GM18519 (cell line): ENCODE measurements around the gene EMP2.
"Not testable (repeated sequence)": the region's sequence is repeated elsewhere in the genome, so short reads cannot be mapped to it uniquely, and the experiment has no call there.

Experiments
- ATAC-seq: cut with Tn5 transposase; IDR thresholded peaks from one replicate; pipeline ENCODE4 v1.9.1; 2021; ENCODE audit warnings: mild to moderate bottlenecking, moderate library complexity; ENCODE audit not compliant: unreplicated experiment, low FRiP score

EMP2 gene

DNA sequence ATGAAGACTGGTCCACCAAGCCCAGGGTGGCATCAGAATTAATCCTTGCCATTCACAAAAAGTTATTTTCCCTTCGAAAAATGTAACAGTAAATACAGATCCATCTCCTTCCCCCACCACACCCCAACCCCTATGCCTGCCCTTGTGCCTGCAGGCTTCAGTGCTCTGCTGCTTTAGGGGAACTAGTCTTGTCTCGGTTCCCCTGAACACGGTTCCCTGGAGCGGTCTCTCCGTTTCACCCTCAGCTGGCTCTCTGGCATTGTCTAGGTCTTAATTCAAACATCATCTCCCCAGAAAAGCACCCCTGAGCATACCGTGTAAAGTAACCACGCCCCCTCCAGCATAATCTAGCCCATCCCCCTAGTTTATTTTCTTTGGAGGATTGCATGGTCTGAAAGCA, 25.8 kb downstream of the EMP2 start:
- no peak for ATAC-seq

DNA sequence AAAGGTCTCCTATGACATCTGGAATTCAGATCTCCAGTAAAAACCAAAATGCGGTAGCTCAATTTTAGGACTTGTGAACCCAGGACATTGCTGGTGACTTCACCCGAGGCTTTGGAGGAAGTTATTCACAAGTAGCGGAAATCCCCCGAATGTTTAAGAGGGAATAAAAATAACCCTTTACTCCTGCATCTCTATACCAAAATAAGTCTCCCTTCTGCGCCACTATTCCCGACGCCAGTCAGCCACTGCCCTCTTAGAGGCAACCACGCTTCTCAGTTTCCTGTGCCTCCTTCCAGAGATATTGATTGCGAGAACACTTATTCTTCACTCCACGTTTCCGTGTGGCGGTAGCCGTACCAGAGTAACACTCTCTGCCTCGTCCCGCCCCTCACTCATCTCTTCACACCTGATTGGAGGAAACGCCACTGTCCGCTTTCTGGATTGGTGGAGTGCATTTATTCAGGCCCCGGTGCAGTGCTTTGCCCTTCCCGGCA, 27.4 kb downstream of the EMP2 start:
- ATAC-seq = peak; percentile 86

DNA sequence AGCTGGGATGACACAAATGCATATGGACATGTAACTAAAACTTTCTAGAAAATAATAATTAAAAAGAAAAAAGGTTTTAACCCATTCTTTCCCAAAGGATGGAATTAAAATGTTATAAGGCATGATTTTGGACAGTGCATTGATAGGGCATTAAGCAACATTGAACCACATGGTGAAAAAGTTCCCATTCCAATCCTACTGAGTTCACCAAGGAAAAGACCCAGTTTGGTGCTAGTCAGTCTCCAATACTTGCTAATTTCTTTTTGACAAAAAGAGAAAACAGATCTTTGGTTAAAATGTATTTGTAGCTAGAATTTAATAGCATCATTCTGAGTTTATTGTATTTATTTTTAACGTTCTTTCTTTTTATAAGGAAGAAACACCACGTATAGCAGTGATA, 28.1 kb downstream of the EMP2 start:
- ATAC-seq = no peak

DNA sequence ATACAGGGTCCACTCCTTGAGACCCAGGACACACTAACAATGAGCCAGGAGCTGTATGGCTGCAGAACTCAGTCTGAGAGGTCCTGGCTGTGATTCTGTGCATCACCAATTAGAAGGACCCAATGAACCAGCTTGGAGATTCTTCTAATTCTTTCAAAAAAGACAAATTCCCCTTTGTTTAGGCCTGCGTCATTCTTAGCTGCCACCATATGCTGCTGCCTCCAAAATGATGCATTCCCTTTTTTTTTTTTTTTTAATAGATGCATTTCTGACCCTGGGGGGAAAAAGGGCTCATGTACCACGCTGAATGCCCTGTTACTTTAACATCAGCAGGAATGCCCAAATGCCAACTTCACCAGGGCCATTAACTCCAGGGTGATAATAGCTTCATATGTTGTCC, 28.5 kb downstream of the EMP2 start:
- ATAC-seq = no peak

DNA sequence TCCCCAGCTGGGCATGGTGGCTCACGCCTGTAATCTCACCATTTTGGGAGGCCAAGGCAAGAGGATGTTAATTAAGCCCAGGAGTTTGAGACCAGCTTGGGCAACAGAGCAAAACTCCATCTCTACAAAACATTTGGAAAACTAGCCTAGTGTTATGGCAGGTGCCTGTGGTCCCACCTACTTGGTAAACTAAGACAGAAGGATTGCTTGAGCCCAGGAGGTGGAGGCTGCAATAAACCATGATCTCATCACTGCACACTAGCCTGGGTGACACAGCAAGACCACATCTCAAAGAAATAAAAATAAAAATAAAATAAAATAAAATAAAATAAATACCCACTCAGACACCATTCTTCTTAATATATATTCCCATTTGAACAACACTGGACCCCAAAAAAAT, 32.0 kb downstream of the EMP2 start:
- ATAC-seq = no peak

DNA sequence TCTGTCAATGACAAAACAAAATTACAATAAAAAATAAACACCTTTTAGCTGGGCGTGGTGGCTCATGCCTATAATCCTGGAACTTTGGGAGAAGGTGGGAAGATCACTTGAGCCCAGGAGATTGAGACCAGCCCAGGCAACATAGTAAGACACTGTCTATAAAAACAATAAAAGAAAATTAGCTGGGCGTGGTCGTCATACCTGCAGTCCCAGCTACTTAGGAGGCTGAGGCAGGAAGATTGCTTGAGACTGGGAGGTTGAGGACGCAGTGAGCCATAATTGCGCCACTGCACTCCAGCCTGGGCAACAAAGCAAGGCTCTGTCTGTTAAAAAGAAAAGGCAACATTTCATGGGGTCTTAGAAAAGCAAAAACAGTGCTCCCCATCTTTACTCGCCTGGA, 32.7 kb downstream of the EMP2 start:
- ATAC-seq = no peak

DNA sequence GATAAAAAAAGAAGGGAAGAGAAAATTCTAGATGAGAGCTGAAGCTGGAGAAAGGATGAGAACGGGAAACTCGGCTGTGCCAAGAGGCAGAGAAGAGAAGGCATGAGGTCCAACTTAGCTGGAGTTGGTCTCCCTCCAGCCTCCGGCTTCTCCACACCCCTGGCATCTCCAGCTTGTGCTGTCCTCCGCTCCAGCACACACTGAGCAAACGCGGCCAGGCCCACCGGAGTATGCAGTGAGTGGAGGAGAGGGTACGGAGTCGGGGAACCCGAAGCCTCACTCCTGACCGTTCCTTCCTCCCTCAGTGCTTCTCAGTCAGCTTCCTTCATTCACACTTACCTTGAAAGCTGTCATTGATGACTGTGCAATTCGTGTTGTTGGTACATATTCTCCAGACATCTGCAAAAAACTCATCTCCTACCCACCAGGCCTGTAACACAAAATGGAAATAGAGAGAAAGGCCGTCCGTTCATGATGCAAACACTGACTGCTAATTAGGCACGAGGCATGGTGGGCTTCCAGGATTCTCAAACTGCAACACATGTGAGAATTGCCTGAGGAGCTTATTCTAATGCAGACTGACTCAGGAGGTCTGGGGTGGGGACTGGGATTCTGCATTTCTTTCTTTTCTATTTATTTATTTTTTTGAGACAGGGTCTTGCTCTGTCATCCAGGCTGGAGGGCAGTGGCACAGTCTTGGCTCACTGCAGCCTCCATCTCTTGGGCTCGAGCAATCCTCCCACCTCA, 37.0 kb downstream of the EMP2 start:
- no peak for ATAC-seq

DNA sequence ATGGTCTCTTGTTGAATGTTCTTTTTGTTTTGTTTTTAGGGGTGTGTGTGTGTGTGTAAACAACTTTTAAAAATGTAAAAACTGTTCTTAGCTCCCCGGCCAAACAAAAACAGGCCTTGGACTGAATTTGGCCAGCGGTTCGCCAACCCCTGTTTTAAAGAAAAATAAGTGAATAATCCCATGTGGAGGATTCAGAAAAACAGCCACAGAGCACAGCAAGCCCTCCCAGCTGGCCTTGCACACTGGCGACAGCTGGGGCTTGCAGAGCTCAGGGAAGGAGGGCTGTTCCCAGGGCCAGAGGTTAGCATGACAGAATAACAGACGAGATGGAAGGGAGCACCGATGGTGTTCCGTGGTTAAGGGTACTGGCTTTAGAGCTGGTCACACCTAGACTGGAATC, 39.0 kb downstream of the EMP2 start:
- no peak for ATAC-seq

DNA sequence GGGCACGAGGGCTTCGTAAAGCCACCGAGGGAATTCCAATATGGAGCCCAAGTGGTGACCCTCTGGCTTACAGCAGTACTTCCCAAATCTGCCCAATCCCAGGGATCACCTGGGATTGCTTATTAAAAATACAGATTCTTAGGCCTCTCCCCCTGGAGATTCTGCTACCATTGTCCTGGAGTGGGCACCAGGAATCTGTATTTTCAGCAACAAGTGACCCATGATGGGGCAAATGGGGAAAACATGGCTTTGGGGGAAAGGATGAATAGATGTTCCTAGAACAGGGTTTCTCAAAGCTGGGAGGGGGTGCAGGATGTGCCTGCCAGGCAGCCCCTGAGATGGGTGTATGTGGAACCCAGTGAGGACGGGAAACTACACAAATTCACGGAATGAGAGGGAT, 40.6 kb downstream of the EMP2 start:
- no peak for ATAC-seq

DNA sequence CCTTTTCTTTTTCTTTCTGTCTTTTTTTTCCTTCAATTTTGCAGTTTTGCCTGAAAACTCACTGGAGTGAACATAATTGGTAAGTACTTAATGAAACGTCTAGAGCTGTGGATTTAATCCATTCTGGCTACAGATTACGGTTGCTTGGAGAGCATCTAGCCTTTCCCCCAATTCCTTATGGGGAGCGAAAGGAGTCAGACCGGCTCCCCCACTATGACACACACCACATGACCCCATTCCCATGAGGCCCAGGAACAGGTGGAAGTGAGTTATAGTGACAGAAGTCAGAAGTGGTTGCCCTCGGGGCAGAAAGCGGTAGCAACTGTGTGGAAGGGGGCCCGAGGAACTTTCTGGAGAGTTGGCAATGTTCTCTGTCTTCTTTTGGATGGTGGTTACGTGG, 41.2 kb downstream of the EMP2 start:
- ATAC-seq = no peak

DNA sequence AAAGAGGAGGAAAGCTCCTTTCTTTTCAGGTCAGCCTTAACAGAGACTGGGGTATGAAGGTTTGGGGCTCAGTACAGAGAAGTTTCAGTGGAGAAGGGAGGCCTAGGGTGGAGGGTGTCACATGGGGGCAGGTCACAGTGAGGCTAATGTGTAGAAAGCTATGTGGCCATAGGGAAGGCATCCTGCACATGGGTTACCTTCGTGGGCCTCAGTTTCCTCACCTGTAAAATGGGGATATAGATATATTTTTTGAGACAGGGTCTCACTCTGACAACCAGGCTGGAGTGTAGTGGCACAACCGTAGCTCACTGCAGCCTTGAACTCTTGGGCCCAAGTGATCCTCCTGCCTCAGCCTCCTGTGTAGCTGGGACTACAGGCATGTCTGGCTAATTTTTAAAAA, 41.8 kb downstream of the EMP2 start:
- ATAC-seq = no peak

DNA sequence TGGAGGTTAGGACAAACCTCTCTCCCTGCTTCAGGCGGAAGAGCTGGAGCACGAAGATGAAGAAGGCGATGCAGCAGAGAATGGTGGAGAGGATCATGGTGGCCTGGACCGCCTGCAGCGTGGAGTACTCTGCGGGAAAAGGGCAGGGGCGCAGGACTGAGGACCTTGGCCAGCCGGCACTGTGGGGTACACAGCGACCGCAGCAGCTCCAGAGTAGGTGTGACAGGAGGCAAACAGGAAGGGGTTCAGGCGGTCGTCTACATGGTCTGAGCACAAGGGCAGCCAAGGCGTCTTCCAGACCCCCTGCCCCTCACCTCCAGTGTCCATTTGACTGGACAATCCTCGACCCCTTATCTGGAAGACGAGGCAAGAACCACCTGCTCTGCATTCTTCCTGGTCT, 42.5 kb downstream of the EMP2 start:
- no peak for ATAC-seq

DNA sequence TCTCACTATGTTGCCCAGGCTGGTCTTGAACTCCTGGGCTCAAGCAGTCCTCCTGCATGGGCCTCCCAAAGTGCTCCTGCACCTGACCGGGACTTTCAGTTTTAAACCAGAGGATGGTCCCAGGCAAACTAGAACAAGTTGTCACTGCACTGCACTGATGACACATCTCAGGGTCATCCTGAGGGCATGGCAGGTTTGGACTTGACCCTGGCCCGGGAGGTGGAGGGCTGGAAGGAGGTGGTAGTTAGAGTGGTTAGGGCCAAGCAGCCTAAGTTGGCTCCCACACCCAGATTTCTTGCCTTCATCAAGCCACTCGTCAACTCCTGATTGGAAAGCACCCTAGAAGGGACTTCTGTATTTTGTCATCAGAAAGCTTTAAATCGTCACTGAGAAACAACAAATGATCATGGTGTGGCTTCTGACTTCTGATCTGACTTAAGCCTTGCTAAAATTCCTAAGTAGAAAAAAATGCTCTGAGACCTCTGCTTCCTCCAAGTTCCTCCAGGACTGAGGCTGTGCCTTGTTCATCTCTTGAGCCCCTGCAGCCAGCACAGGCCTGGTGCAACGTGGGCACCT, 43.5 kb downstream of the EMP2 start:
- no peak for ATAC-seq

DNA sequence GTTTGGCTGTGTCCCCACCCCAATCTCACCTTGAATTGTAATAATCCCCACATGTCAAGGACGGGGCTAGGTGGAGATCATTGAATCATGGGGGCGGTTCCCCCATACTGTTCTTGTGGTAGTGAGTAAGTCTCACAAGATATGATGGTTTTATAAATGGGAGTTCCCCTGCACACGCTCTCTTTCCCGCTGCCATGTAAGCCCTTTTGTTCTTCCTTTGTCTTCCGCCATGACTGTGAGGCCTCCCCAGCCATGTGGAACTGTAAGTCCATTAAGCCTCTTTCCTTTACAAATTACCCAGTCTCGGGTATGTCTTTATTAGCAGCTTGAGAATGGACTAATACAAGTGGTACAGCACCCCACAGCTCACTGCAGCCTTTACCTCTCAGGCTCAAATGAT, 44.1 kb downstream of the EMP2 start:
- ATAC-seq = not testable (repeated sequence)

DNA sequence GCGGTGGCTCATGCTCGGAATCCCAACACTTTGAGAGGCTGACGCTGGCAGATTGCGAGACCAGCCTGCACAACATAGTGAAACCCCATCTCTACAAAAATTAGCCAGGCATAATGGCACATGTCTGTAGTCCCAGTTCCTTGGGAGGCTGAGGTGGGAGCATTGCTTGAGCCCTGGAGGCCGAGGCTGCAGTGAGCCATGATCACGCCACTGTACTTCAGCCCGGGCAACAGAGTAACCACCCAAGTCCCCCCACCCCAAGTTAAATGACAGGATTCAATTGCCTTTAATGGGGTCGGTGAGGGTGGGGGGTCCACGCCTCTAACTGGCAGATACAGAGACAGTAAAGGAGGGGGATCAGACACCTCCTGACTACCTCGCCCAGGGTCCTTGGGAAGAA, 44.9 kb downstream of the EMP2 start:
- ATAC-seq = no peak

DNA sequence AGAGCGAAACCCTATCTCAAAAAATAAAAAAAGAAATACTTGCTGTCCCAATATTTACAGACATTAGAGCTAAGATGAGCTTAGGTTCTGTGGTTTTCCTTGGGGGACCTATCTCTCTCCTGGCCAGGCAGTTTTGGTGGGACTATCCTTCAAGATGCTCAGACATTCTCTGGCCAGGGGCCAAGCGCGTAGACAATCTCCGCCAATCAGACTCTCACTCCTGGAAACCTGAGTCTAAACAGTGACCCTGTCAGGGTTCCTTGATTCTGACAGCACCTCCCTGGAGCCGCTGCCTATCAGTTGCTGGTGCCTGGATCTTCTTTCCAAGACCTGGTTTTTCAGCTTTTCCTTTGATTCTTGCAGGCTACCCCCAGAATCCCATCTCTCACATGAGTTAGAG, 45.6 kb downstream of the EMP2 start:
- ATAC-seq = no peak

DNA sequence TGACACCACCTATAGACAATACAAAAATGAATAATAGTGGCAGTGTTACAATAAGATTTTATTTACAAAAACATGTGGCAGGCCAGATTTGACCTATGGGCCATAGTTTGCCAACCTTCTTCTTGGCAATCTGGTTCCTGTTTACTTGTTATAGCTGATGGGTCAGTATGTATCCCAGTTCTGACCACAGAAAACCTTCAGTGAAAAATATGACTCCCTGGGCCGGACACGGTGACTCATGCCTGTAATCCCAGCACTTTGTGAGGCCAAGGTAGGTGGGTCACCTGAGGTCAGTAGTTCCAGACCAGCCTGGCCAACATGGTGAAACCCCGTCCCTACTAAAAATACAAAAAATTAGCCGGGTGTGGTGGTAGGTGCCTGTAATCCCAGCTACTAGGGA, 46.8 kb downstream of the EMP2 start:
- ATAC-seq = not testable (repeated sequence)

DNA sequence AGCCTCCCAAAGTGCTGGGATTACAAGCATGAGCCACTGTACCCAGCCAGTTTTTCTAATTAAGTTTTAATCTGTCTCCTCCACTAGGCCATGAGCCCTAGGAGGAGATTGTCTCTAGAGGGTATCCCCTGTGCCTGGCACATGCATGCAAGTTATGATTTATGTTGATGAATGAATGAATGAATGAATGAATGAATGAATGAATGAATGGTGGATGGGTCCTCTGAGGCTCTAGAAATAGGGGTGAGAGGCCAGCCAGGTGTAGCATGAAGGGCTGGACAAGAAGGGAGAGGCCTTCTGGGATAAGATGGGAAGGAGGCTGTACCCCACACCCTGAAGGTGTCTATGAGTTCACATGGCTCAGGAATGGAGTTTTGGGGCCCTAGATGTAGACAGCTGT, 48.8 kb downstream of the EMP2 start:
- ATAC-seq = no peak

DNA sequence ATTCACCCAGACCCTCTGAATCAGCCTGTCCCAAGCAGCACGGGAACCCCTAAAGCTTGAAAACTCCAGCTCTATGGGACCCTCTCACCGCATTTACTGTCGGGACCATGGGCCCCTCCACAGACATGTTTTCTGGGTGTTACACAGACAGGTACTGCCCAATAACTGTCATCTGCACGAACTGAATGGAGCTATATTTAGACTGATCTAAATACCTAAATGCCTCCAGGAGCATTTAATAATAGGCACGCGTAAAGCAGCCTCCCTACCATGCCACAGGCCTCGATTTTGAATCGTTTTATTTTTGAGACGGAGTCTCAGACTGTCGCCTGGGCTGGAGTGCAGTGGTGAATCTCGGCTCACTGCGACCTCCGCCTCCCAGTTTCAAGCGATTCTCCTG, 49.7 kb downstream of the EMP2 start:
- ATAC-seq = no peak

DNA sequence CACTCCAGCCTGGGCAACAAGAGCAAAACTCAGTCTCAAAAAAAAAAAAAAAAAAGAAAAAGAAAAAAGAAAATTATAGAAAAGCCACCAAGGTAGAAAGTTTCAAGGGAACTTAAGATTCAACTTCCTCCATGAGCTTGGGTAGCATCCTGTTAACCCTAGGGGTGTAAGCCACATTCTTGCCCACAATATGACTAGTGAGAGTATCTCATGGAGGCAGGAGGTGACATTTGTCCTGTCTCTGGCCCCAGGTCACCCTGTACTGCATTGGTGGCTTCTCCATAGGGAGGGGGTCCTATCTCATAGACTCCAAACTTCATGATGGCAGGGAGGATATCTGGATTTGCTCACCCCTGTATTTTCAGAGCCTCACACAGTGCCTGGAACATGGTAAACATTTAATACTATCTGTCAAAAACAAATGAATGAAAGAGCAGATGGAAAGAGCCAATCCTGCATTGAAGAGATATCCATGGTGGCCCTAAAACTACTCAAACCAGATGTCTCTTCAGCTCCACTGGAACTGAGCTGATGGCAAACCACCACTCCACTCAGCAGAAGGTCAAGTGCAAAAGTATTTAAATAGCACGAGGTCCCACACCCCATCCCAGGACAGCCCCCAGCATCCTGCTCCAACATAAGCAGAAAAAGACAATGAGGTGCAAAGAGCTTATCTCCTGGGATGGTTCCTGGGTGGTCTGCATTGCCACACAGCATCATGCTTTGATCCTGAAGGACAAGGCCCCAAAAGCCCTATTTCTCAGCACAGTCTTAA, 50.3 kb downstream of the EMP2 start:
- no peak for ATAC-seq

DNA sequence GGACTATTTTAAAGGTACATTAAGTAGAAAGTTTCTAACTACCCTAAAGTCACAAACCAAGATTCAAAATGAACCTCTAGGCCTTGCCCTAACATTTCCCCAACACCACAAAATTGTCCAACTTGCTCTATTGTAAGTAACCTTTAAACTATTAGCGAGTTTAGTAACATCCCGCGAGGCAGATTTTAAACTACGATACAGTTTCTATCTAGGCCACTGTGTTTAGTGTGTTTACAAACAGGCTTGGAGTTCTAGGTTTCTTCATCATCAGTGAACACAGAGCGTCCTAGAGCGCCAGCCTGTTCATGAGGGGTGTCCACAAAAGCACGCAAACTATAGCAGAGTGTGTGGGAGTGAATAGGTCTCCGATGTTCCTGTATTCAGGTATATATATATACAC, 51.8 kb downstream of the EMP2 start:
- no peak for ATAC-seq

DNA sequence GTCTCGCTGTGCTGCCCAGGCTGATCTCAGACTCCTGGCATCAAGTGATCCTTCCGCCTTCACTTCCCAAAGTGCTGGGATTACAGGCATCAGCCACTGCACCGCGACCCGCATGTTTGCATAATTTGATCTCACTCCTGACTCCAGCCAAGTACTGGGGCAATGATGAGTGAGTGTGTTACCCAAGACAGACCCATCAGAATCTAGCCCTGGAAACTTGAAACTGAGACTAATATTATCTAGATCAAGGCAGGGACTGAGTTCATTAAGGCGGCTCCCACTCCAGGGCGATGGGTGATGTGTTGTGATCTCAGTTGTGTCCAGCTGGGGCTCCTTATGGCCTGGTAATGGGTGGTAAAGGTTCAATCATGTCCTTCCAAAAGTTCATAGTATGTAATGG, 53.4 kb downstream of the EMP2 start:
- no peak for ATAC-seq
